Esophagus squamous epithelium (tissue), 4 donors: ENCODE results near the gene VWA3A.

Experiments
- POLR2A ChIP-seq, 4 donors: fragments of 450-650 bp; IDR thresholded peaks; one replicate each; pipeline ENCODE4 v1.6.1; 2017; ENCODE audit warnings: antibody characterized with exemption in 4 of 4, mild to moderate bottlenecking in 4 of 4, moderate library complexity in 3 of 4
- TF ChIP-seq, protein P1 (sequence below), 6 experiments: fragments of 450-650 bp in 4 of 6; fragments of 200-600 bp in 2 of 6; sonication (generic) in 2 of 6; IDR thresholded peaks; one replicate each; pipeline ENCODE4 v1.5.1; 2016 to 2019; ENCODE audit warnings: antibody characterized with exemption in 6 of 6, mild to moderate bottlenecking in 4 of 6, moderate library complexity in 4 of 6

DNA sequence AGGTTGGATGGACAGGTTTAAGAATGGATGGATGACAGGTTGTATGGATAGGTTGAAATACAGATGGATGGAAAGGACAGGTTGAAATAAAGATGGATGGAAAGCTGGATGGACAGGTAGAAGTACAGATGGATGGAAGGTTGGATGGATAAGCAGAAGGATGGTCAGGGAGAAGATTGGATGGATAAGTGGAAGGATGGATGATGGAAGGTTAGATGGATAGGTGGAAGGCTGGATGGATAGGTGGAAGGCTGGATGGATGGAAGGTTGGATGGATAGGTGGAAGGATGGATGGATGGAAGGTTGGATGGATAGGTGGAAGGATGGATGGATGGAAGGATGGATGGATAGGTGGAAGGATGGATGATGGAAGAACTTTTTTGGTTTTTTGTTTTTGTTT lies 69.1 kb downstream of the VWA3A start:
- TF ChIP-seq, protein P1, sequence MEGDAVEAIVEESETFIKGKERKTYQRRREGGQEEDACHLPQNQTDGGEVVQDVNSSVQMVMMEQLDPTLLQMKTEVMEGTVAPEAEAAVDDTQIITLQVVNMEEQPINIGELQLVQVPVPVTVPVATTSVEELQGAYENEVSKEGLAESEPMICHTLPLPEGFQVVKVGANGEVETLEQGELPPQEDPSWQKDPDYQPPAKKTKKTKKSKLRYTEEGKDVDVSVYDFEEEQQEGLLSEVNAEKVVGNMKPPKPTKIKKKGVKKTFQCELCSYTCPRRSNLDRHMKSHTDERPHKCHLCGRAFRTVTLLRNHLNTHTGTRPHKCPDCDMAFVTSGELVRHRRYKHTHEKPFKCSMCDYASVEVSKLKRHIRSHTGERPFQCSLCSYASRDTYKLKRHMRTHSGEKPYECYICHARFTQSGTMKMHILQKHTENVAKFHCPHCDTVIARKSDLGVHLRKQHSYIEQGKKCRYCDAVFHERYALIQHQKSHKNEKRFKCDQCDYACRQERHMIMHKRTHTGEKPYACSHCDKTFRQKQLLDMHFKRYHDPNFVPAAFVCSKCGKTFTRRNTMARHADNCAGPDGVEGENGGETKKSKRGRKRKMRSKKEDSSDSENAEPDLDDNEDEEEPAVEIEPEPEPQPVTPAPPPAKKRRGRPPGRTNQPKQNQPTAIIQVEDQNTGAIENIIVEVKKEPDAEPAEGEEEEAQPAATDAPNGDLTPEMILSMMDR (IDR thresholded peaks at IDR 0.05) = no peak
- TF ChIP-seq POLR2A (IDR thresholded peaks at IDR 0.05) = no peak
